Astrocyte (in vitro differentiated cells and primary cell): ENCODE measurements around the gene RNASE11.

Experiments
- EZH2 ChIP-seq: IDR thresholded peaks from 2 replicates; pipeline ENCODE4 v1.6.1; 2012; ENCODE audit warnings: mild to moderate bottlenecking, low read length, inconsistent platforms; ENCODE audit not compliant: insufficient read depth
- TF ChIP-seq, protein P1 (sequence below): IDR thresholded peaks from 2 replicates; pipeline ENCODE4 v1.5.1; 2011; ENCODE audit warnings: low read depth, mild to moderate bottlenecking, inconsistent platforms, low read length, moderate library complexity; ENCODE audit not compliant: insufficient read depth

- TF ChIP-seq, protein P1, sequence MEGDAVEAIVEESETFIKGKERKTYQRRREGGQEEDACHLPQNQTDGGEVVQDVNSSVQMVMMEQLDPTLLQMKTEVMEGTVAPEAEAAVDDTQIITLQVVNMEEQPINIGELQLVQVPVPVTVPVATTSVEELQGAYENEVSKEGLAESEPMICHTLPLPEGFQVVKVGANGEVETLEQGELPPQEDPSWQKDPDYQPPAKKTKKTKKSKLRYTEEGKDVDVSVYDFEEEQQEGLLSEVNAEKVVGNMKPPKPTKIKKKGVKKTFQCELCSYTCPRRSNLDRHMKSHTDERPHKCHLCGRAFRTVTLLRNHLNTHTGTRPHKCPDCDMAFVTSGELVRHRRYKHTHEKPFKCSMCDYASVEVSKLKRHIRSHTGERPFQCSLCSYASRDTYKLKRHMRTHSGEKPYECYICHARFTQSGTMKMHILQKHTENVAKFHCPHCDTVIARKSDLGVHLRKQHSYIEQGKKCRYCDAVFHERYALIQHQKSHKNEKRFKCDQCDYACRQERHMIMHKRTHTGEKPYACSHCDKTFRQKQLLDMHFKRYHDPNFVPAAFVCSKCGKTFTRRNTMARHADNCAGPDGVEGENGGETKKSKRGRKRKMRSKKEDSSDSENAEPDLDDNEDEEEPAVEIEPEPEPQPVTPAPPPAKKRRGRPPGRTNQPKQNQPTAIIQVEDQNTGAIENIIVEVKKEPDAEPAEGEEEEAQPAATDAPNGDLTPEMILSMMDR = no peak
- TF ChIP-seq EZH2 = no peak
Observed at GRCh38 chr14:20612403-20612802, 24.6 kb upstream of the RNASE11 start.
